GM12892 (cell line): ENCODE results near the gene HTRA3.
A peak's percentile ranks its signal among the peaks of the same experiment; 100 is the strongest.

Experiments used
- DNase-seq: peaks from one replicate; pipeline ENCODE4 v3.0.0; 2011; ENCODE audit not compliant: insufficient read length
- FAIRE-seq: peaks from 2 replicates; lab custom pipeline; 2011; peaks lifted over from hg19 to GRCh38; lab: Jason Lieb, UNC
- POLR2A ChIP-seq: IDR thresholded peaks from 2 replicates; pipeline ENCODE4 v1.6.1; 2011; ENCODE audit warnings: low read depth, low read length, control low read depth
- POLR2AphosphoS5 ChIP-seq: IDR thresholded peaks from 2 replicates; pipeline ENCODE4 v1.6.1; 2011; ENCODE audit warnings: low read depth, low read length, control low read depth
- TAF1 ChIP-seq: IDR thresholded peaks from 2 replicates; pipeline ENCODE4 v1.6.1; 2011; ENCODE audit warnings: low read depth, mild to moderate bottlenecking, control low read depth, low read length, borderline replicate concordance

Gene HTRA3

DNA sequence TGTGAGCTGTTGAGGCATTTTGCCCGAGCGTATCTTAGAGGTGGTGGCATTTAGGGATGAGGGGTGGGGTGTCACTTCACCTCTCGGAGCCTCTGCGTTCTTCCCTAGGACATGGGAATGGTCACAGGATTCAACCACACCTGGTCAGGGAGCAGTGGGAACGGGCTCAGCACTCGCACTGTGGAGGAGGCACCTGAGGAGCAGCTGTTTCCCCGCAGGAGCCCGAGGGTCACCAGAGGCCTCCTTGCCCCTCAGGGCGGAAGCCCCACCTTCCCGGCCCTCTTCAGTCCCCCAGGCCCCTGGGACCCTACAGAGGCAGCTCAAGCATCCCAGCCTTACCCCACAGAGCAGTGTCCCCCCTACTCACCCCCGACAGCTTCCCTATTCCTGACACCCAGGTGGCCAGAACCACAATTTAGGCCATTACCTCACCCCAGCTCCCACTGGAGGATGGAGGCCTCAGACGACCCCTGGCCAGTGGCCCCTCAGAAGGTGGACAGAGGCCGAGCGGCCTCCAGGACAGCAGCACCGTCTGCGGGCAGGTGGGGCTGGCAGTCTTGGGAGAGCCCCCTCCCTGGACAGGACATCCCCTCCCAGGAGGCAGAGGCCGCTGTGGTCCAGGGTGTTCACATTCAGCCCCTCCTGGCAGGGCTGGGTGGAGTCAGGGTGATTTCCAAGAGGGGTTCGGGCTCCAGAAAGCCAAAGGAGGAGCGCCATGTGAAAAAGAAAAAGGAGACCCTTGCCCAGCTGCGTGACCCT lies 4.2 kb upstream of the HTRA3 start:
- TF ChIP-seq POLR2A: no peak
- no peak for TF ChIP-seq POLR2AphosphoS5
- no peak for TF ChIP-seq TAF1
- FAIRE-seq (no peak), DNase-seq (no peak)

DNA sequence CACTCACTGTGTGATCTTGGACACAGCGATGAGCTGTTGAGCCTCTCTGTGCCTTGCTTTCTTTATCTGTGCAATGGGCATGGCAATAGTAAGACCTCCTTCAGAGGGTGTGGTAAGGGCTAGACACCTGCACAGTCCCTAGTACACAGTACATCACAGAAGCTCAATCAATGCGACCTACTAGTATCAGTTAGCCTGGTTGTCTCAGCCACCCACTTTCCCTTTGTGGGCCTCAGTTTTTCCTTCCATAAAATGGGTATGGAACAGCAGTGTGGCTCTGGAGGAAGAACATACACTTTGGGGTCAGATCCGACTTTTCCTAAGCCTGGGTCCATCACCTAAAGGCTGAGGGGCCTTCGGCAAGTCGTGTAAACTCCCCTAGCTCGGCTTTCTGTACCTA lies 3.5 kb upstream of the HTRA3 start:
- TF ChIP-seq POLR2A (no peak), TAF1 (no peak), POLR2AphosphoS5 (no peak)
- DNase-seq: no peak
- no peak for FAIRE-seq

DNA sequence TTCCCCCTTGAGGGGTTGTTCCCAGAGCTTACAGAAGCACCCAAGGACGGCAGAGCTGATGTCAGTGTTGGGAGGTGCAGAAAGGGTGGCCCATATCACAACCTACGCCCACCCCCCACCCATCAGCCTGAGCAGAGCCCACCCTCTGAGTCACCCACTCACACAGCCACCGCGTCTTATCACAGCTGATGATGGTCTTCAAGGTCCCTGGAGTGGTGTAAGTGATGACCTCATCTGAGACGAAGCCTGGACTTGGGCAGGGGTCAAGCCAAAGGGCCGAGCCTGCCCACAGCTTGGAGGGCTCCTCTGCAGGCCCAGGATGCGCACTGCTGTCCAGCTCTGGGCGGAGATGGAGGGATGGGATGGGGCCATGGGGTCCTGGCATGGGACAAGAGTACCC lies 3.0 kb upstream of the HTRA3 start:
- DNase-seq (no peak), FAIRE-seq (no peak)
- TF ChIP-seq POLR2AphosphoS5: no peak
- no peak for TF ChIP-seq POLR2A
- no peak for TF ChIP-seq TAF1

DNA sequence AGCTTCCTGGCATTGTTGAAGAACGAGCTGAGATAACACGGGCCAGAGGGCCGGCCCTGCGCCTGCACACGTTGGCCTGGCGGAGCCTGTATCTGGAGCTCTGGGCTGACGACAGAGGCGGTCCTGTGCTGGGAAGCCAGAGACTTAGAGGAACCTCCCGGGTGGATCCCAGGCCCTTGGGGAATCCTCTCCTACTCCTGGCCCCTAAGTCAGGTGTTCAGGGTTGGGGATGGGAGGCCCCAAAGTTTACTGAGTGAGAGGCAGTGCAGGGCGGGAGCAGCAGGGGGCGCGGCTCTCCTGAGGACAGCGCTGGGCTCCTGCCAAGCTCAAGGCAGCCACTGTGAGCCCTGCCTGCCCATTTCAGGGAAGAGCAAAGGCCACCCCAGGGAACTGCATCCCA lies 2.5 kb upstream of the HTRA3 start:
- DNase-seq (peak; percentile 74), FAIRE-seq (no peak)
- TF ChIP-seq POLR2A (no peak), TAF1 (no peak), POLR2AphosphoS5 (no peak)

DNA sequence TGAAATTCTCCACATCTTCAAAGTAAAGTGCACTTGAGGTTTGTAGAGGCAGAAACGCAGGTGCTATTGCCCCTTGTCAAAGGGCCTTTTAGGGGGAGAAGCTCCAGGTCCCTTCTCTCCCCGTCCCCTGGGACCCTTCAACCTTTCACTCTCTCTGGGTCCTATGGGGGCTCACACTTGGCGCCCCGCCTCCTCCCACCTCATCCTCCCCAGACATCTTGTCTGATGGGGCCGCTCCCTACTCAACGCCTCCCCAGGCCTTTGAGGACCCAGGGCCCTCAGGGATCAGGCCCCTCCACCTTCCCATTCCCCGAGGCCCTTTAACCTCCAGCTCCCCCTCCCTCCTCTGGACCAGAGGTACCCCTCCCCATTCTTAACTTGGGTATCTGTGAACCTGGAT lies 1.3 kb upstream of the HTRA3 start:
- no peak for FAIRE-seq
- TF ChIP-seq POLR2A (no peak), TAF1 (no peak), POLR2AphosphoS5 (no peak)

DNA sequence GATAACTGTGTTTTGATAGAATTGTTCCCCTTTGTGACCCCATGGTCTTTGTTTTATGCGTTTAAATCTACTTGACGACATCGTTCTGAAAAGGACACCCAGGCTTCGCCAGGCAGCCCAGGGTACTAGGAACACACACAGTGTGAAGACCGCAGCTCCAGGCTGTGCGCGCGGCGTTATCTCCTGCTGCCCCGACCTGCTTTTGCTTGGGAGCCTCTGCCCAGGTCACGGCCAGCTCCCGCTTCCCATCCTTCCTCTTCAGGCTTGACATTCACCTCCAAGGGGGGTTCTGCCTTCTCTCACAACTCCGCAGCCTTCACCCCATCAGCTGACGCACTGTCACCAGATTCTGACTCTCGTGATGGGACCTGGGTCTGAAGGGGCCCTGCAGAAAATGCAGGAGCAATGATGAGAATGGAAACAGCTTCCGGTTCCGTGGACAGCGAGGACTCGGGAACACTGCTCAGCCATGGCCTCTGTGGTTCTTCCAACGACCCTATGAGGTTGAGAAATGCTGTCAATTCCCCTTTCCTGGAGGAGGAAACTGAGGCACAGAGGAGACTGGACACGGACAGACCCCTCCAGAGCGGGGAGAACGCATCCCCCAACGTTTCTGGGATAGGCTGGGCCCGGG lies 536 bp upstream of the HTRA3 start:
- DNase-seq (no peak), FAIRE-seq (no peak)
- TF ChIP-seq TAF1: no peak
- TF ChIP-seq POLR2A: no peak
- TF ChIP-seq POLR2AphosphoS5: no peak

More for the DNA sequence above, 1.3 kb upstream of the HTRA3 start:
- no peak for DNase-seq

DNA sequence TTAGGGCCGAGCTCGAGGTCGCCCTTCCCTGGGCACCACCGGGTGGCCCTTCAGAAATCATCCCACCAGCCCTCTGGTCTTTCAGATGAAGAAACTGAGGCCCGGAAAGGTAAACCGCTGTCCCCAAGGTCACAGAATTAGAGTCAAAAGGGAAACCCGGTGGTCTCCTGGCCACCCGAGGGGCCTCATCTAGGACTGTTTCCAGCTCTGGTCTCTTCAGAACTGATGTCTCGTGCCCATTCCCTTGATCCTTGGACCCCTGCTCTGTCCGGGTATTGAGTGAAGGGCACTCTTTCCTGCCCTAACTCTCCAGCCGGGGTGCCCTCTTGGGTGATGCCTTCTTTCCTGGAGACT lies 841 bp downstream of the HTRA3 start:
- FAIRE-seq (no peak), DNase-seq (no peak)
- TF ChIP-seq TAF1: no peak
- no peak for TF ChIP-seq POLR2AphosphoS5
- no peak for TF ChIP-seq POLR2A

DNA sequence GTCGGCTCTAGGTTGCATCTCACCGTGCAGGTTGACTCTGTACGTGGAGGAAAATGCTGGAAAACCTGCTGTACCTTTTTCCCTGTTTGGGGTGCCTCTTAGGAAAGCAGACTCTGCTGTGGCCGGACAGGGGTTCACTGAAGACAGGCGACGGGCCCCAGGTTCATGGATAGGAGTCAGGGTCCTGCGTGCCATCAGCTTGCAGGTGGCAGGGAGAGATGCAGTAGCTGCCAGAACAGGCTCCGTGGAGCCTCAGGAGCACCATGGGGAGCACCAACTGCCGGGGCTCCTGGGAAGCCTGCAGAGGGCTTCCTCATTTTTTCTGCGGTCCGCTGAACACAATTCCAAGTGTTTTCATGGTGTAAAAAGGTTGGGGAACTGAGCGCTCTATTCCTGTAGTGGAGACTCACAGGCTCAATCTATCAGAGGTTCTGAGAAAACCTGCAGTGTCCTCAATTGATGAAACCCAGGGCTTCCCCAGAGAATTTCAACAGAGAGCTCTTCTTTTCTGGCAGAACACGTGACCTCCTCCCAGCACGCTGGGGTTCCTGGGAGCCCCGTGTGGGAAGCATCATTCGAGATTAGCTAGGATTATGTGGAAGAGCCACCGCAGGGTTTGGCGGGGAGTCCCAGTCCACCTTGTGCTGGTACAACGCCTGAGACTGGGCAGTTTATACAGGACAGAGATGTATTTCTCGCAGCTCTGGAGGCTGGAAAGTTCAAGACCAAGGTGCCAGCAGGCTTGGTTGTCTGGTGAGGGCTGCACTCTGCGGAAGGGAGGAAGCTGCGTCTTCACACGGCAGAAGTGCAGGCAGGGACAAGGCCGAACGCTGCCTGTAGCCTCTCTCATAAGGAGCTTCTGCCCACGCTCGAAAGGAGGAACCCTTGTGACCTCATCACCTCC lies 1.6 kb downstream of the HTRA3 start:
- DNase-seq (no peak), FAIRE-seq (no peak)
- TF ChIP-seq POLR2A (no peak), POLR2AphosphoS5 (no peak), TAF1 (no peak)

DNA sequence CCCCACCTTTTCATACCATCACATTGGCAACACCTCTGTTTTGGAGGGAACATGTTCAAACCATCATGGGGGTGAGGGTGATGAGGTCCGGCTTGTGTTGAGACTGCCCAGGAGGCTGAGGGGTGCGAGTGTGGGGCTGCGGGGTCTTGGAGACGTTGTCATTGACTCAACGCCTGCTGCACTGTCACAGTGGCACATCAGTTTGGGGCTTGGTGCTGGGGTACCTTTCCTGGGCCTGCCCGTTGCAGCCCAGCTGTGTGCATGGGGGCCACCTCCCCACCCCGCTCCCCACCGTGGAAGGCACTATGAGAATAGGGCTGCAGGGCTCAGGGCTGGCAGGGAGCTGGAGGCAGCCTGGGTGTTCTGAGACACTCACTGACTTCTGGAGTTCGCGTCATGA lies 2.3 kb downstream of the HTRA3 start:
- DNase-seq (no peak), FAIRE-seq (no peak)
- TF ChIP-seq POLR2AphosphoS5 (no peak), POLR2A (no peak), TAF1 (no peak)

DNA sequence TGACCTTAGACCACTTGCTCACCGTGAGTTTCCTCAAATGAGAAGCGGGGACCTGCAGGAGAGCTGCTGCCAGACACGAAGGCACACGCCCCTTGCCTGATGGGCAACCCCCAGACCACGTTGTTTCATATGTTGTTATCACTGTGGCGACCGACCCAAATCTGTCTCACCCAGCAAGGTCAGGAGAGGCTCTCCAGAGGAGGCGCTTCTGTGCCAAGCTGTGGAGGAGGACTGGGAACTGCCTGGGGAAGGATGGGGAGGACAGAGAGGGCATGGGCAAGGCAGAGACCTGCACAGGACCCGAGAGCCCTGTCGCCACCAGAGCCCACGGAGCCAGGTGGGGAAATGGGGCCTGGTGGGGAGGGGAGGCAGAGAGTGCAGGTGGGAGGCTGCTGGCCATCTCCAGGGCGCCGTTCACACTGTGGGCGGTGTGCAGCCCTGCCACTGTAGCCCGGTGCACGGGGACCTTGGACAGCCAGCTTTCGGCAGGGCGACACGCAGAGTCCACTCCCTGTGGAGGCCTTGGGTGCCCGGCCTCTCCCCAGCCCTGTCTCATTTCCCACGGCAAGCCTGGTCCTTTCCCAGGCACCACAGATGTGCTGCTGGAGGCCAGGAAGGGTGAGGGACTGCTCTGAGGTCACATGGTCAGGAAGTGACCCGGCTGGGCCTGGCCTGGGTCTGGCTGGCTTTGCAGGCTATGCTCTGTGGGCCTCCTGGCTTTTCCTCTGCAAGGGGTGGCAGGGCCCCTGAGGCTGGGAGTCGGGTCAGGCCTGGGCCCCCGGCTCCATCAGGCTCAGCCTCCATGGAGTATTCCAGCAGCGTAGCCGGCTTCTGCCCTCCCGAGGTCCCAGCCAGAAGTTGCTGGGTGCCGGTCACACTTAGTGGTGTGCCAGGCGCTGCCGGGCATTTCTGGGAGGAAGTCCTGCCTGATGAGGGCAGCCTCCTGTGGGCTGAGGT lies 3.2 kb downstream of the HTRA3 start:
- DNase-seq (no peak), FAIRE-seq (no peak)
- TF ChIP-seq POLR2AphosphoS5 (no peak), POLR2A (no peak), TAF1 (no peak)

DNA sequence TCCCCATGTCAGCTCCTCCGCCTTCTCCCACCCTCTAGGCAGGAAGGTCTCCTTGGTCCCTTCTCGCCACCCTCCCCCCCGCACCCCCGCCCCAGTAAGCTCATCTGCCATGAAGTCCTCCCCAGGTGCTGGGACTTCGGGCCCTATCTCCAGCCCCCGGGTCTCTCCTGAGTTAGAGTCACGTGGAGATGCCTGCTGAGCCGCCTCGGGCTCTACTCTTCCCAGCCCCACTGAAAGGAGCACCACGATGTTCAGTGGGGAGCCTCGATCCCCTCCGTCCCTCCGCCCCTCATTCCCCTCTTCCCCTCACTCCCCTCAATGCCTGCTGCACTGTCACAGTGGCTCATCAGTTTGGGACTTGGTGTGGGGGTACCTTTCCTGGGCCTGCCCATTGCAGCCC lies 3.9 kb downstream of the HTRA3 start:
- FAIRE-seq (no peak), DNase-seq (no peak)
- no peak for TF ChIP-seq TAF1
- no peak for TF ChIP-seq POLR2A
- no peak for TF ChIP-seq POLR2AphosphoS5
